ENCODE measurements around the gene GSG1L. TPM values are rescaled to one million over a fixed set of nuclear protein-coding genes. Genes with fewer than 3 reads are reported as not detected.

Gene GSG1L
- total RNA-seq, 1 donor from 2014 or later: 1.6 TPM

GRCh38 chr16:27960619-27961295, 102.8 kb downstream of the GSG1L start:
- no peaks in the 10 kb centered on the region for H3K4me1 ChIP-seq
- DNase-seq (no peak), ATAC-seq (peak; percentile 39)
- intact Hi-C loops (cut with DNase I): no loop called here
- no peaks in the 10 kb centered on the region for H3K36me3 ChIP-seq
- no peaks in the 10 kb centered on the region for H3K9me3 ChIP-seq
- no peak overlapping the region for H3K4me3 ChIP-seq
- no peak for TF ChIP-seq CTCF (IDR thresholded peaks at IDR 0.05)
- H3K27ac ChIP-seq: no peak overlapping the region
- H3K27me3 ChIP-seq: no peaks in the 10 kb centered on the region

GRCh38 chr16:27959914-27960313, 103.6 kb downstream of the GSG1L start:
- intact Hi-C loops (cut with DNase I): no loop called here
- H3K4me1 ChIP-seq: no peaks in the 10 kb centered on the region
- H3K9me3 ChIP-seq: peaks cover 5% of the 10 kb centered on the region
- TF ChIP-seq CTCF (IDR thresholded peaks at IDR 0.05): no peak
- H3K27ac ChIP-seq: no peak overlapping the region
- H3K36me3 ChIP-seq: no peaks in the 10 kb centered on the region
- no peak for ATAC-seq
- DNase-seq: peak; percentile 8
- H3K4me3 ChIP-seq: no peak overlapping the region
- no peaks in the 10 kb centered on the region for H3K27me3 ChIP-seq

GRCh38 chr16:27954191-27954590, 109.3 kb downstream of the GSG1L start:
- ATAC-seq (no peak), DNase-seq (no peak)
- H3K9me3 ChIP-seq: peaks cover 5% of the 10 kb centered on the region
- no peak overlapping the region for H3K4me3 ChIP-seq
- H3K27ac ChIP-seq: no peak overlapping the region
- H3K36me3 ChIP-seq: no peaks in the 10 kb centered on the region
- H3K4me1 ChIP-seq: no peaks in the 10 kb centered on the region
- intact Hi-C loops (cut with DNase I): no loop called here
- H3K27me3 ChIP-seq: no peaks in the 10 kb centered on the region
- no peak for TF ChIP-seq CTCF (IDR thresholded peaks at IDR 0.05)

GRCh38 chr16:27952811-27953210, 110.7 kb downstream of the GSG1L start:
- no peak overlapping the region for H3K27ac ChIP-seq
- intact Hi-C loops (cut with DNase I): no loop called here
- no peak for ATAC-seq
- H3K36me3 ChIP-seq: no peaks in the 10 kb centered on the region
- no peak for TF ChIP-seq CTCF (IDR thresholded peaks at IDR 0.05)
- H3K4me3 ChIP-seq: no peak overlapping the region
- H3K27me3 ChIP-seq: no peaks in the 10 kb centered on the region
- H3K9me3 ChIP-seq: peaks cover 5% of the 10 kb centered on the region
- DNase-seq: no peak
- no peaks in the 10 kb centered on the region for H3K4me1 ChIP-seq

GRCh38 chr16:27951489-27952120, 111.9 kb downstream of the GSG1L start:
- ATAC-seq (no peak), DNase-seq (no peak)
- Histone ChIP-seq H3K9me3 (peaks cover 5% of the 10 kb centered on the region), H3K4me3 (no peak overlapping the region), H3K27ac (no peak overlapping the region), H3K36me3 (no peaks in the 10 kb centered on the region), H3K4me1 (no peaks in the 10 kb centered on the region), H3K27me3 (no peaks in the 10 kb centered on the region)
- TF ChIP-seq CTCF (IDR thresholded peaks at IDR 0.05): no peak
- intact Hi-C loops (cut with DNase I): no loop called here

Data from upper lobe of right lung (tissue), 1 donor.